Stimulated activated CD8-positive, alpha-beta memory T cell treated with anti-CD3 and anti-CD28 coated beads, Interleukin-2, amount 100 ng/mL, for 48 hours (primary cell): ENCODE results near the gene THSD7A.

Experiments used
- DNase-seq, 2 donors: peaks; one replicate each; pipeline ENCODE4 v3.0.0-alpha.2; 2020; ENCODE audit warnings: low read depth in 2 of 2

Gene THSD7A

GRCh38 chr7:11817111-11817740 is 14.8 kb downstream of the THSD7A start:
- DNase-seq: no peak

- DNase-seq: no peak
Observed at GRCh38 chr7:11811709-11812108, 20.3 kb downstream of the THSD7A start.

GRCh38 chr7:11810043-11810625 is 21.9 kb downstream of the THSD7A start:
- no peak for DNase-seq

- DNase-seq: no peak
Observed at GRCh38 chr7:11807000-11807399, 25.0 kb downstream of the THSD7A start.

- DNase-seq: no peak
Observed at GRCh38 chr7:11804621-11805020, 27.4 kb downstream of the THSD7A start.

GRCh38 chr7:11795231-11795630 is 36.8 kb downstream of the THSD7A start:
- no peak for DNase-seq

- no peak for DNase-seq
Observed at GRCh38 chr7:11792166-11792565, 39.8 kb downstream of the THSD7A start.

- DNase-seq: no peak
Observed at GRCh38 chr7:11788568-11788967, 43.4 kb downstream of the THSD7A start.

GRCh38 chr7:11787534-11787933 is 44.5 kb downstream of the THSD7A start:
- DNase-seq: no peak

- no peak for DNase-seq
Observed at GRCh38 chr7:11786186-11786585, 45.8 kb downstream of the THSD7A start.

- DNase-seq: no peak
Observed at GRCh38 chr7:11784769-11785536, 47.0 kb downstream of the THSD7A start.

- no peak for DNase-seq
Observed at GRCh38 chr7:11779864-11780674, 51.9 kb downstream of the THSD7A start.

GRCh38 chr7:11776039-11776438 is 56.0 kb downstream of the THSD7A start:
- DNase-seq: no peak

- DNase-seq: no peak
Observed at GRCh38 chr7:11775401-11775800, 56.6 kb downstream of the THSD7A start.

GRCh38 chr7:11768263-11768662 is 63.7 kb downstream of the THSD7A start:
- DNase-seq: no peak

- no peak for DNase-seq
Observed at GRCh38 chr7:11767148-11767547, 64.8 kb downstream of the THSD7A start.

GRCh38 chr7:11760372-11760771 is 71.6 kb downstream of the THSD7A start:
- DNase-seq: no peak

- DNase-seq: no peak
Observed at GRCh38 chr7:11758627-11759111, 73.3 kb downstream of the THSD7A start.

GRCh38 chr7:11757153-11757552 is 74.8 kb downstream of the THSD7A start:
- DNase-seq: no peak

- no peak for DNase-seq
Observed at GRCh38 chr7:11754933-11755332, 77.1 kb downstream of the THSD7A start.

- no peak for DNase-seq
Observed at GRCh38 chr7:11754123-11754522, 77.9 kb downstream of the THSD7A start.

- DNase-seq: no peak
Observed at GRCh38 chr7:11753433-11753832, 78.6 kb downstream of the THSD7A start.
